Stomach (tissue), 4 donors: ENCODE results near the gene IARS1.

ENCODE experiments used
- CTCF ChIP-seq, 7 experiments: fragments of 450-650 bp in 4 of 7; fragments of 200-600 bp in 3 of 7; sonication (generic) in 3 of 7; IDR thresholded peaks; one replicate each; pipeline ENCODE4 v1.5.1; 2016 to 2019; ENCODE audit warnings: antibody characterized with exemption in 7 of 7, control low read depth in 2 of 7, mild to moderate bottlenecking in 1 of 7
- POLR2A ChIP-seq, 4 donors: fragments of 450-650 bp; IDR thresholded peaks; one replicate each; pipeline ENCODE4 v1.6.1; 2016; ENCODE audit warnings: antibody characterized with exemption in 4 of 4, control low read depth in 2 of 4, mild to moderate bottlenecking in 1 of 4, moderate library complexity in 1 of 4

DNA sequence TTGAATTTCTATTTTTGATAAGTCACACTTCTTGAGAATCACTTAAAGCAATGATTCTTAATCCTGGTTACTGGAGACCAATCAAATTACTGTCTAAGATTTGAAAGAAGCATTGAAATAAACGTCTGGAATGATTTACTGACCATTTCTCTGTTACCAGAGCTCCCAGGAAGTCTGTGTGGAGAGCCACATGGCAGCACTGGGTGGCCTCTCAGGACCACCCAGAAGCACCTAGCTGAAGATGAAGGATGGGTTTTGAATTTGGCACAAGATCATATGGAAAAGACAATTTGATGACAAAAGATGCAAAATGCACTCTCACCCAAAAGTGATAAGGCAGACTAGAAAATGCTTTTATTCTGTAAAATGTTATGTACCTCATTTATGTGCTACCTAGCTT is 30.4 kb downstream of the IARS1 start:
- TF ChIP-seq CTCF (IDR thresholded peaks at IDR 0.05) (no peak), POLR2A (IDR thresholded peaks at IDR 0.05) (no peak)
